ENCODE results near the gene IRF2BPL.

IRF2BPL gene

DNA sequence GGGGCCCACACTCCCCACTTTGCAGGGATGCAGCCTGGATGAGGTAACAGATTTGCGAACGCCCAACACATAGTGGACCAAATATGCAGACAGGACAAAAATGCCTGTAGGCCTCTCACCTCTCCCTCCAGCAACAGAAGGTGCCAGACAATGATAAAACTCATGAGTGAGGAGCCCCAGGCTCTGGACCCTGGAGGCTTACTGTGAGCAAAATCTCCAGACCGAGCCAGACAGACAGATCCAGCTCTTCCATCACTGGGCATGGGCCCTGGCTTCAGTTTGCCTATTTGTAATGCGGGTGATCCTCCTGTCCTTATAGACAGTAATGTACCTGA lies 42.3 kb downstream of the IRF2BPL start:
- no peak for DNase-seq (ENCODE audit: low read depth, low spot score)

DNA sequence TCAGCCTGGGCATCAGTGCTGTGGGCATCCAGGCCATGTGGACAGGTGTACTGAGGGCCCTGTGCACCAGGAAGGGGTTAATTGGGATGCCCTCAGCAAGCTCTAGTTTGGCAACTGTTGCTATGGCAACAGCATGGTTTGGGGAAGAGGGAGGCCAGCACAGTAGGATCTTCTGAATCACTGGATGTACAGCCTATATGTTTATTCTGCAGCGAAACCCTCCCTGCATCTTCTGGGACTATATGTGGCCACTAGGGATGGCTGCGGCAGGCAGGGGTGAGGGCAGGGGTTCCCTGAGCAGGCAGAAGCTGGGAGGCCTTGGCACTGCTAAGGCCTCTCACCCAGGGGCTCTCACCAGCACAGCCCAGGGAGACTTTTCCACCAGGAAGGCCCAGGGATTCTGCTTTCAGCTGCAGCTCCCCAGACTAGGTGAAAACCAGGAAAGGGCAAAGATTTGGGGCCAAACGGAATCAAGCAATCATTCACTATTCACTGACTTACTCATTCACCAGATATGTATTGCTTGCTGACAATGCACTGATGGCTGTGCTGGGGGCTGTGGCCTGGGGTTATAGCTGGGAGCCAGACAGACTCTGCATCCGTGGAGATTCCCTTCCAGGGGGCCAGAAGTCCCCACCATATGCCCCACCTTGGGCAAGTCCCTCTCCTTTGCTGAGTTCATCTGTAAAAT lies 42.8 kb downstream of the IRF2BPL start:
- DNase-seq (ENCODE audit: low read depth, low spot score), result no peak

- no peak for DNase-seq (ENCODE audit: low read depth, low spot score)
These were observed 43.6 kb downstream of the IRF2BPL start for GRCh38 chr14:76984787-76985375.

DNA sequence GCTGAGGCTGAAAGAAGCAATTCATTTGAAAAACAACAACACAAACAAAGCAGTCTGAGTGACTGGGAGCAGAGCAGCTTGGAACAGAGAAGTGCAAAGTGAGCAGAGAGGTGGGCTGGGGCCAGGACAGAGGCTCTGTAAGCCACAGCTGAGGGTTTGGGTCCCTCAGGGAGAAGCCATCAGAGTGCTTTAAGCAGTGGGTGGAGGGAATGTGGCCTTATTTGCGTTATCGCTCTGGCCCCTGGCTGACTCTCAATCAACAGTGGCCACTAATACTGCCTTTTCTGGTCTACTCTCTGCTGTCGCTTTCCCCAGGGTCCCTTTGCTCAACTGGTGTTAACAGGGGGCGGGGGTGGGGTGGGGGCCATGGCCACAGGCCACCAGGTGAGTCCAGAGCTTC lies 44.2 kb downstream of the IRF2BPL start:
- no peak for DNase-seq (ENCODE audit: low read depth, low spot score)

DNA sequence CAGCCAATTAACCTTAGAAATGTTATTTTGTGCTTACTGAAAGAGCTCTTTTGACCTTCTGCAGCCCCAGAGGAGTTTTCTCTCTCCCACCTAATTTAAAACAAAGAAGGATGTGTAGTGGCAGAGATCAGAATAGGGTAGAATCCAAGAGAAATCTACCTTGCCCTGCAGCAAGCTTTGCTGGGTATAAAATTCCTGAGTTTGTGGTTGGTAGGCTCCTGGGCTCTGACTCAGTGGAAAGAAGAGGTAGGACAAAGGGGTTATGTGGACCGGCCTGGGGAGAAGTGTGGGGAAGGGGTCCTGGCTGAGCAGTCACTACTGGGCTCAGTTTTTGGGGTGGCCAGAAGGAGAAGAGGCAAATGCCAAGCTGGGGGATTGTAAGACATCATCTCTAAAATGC lies 46.8 kb downstream of the IRF2BPL start:
- DNase-seq (ENCODE audit: low read depth, low spot score), result no peak

DNA sequence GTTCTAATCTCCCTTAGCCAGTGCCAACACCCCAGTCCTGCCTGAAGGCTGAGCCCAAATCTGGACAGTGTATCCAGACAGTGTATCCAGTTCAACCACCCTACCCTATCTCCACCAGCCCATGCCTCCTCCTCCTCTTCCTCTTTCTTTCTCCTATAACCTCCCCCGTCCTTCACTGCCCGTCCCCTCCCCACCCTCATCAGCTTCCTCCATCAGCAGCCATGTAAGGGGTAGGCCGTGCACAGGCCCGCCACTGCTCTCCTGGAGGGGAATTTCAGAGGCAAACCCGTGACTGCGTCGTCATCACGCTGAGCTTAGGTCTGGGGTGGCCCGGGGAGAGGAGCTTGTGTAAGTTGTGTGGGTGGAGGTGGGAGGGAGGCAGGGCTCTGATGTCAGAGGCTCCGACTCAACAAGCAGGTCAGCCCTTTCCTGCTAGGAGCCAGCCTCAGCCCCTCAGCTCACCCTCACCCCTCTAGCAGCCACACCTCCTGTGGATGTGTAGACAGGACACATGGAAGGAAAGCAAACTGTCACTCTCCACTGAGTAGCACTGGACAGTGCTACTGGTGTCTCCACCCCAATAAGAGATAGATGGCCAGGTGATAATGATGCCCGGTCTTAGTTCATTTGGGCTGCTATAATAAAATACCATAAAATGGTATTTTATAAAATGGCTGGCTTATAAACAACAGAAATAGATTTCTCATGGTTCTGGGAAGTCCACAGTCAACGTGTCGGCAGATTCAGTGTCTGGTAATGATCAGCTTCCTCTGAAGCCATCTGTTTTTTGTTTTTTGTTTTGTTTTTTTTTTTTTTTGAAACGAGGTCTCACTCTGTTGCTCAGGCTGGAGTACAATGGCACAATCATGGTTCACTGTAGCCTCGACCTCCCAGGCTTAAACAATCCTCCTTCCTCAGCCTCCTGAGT lies 50.5 kb downstream of the IRF2BPL start:
- DNase-seq (ENCODE audit: low read depth, low spot score), result no peak

DNA sequence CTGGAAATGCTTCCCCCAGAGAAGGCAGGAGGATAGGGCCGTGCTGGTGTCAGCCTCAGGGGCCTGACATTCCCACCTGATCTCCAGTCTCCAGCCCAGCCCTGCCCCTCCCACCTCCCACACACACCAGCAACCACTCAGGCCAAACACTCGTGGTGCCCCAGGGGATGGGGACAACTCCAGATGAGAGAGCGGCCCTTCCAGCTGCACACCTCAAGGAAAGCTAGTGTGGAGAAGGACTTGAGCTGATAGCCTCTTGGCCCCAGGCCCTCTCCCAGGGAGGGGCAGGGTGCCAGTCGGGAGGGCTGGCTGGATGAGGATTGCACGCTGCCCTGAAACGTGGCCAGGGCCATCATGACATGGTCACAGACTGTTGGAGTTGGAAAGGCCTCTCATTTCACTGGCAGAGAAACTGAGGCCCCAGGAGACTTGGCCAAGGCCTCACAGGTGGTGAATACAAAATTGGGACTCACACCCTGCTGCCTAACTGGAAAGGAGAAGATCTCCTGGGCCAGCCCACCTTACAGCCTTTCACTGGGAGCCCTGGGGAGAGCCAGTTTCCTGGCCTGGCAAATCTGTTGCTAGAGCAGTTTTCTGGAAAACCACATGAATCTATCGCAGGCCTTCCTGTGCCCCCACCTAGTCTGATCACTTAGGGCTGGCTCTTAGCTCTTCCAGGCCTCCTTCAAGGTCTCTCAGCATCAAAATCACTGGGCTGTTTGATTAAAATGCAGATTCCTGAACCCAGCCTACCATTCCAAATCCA lies 52.1 kb downstream of the IRF2BPL start:
- DNase-seq (ENCODE audit: low read depth, low spot score), result no peak

- no peak for DNase-seq (ENCODE audit: low read depth, low spot score)
These were observed 52.7 kb downstream of the IRF2BPL start for GRCh38 chr14:76975812-76976211.

DNA sequence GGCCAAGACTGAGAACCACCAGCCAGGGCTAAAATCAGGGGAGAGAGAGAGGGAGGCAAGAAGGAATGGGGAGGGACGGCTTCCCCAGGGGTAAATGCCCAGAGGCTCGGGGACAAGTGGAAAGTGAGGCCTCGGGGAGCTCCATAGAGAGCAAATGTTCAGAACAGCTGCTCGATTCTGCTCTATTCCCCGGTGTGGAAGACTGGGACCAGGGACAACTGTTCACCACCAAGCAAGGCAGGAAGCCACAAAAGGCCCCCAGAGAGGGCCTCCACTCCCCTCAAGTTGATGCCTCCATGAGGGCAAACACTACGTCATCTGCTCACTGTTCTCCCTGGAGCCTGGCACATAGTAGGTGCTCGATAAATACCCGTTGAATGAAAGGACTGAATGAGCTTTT lies 53.5 kb downstream of the IRF2BPL start:
- no peak for DNase-seq (ENCODE audit: low read depth, low spot score)
